Measurements from ENCODE around the gene MYO10. TPM values are rescaled to one million over a fixed set of nuclear protein-coding genes. Genes with fewer than 3 reads are reported as not detected.
"Not testable (repeated sequence)": the region's sequence is repeated elsewhere in the genome, so short reads cannot be mapped to it uniquely, and the experiment has no call there.

MYO10 gene
- total RNA-seq, 2 experiments from 2014 or later: not detected

- no peak for ATAC-seq (ENCODE audit: low read depth)
- Mint-ChIP-seq H3K9me3 (no peaks in the 10 kb centered on the region), H3K36me3 (no peaks in the 10 kb centered on the region), H3K4me1 (peaks cover 6% of the 10 kb centered on the region), H3K4me3 (no peak overlapping the region), H3K27me3 (no peaks in the 10 kb centered on the region), H3K27ac (no peak overlapping the region)
- POLR2A ChIA-PET: no interaction called here
- DNase-seq: no peak
Measured at GRCh38 chr5:16763211-16763610, 172.9 kb downstream of the MYO10 start.

GRCh38 chr5:16759147-16759773, 176.8 kb downstream of the MYO10 start:
- Mint-ChIP-seq H3K4me3 (peak overlapping the region; percentile 17), H3K9me3 (no peaks in the 10 kb centered on the region)

GRCh38 chr5:16757989-16758501, 178.0 kb downstream of the MYO10 start:
- POLR2A ChIA-PET: interaction anchor here (0.7 to 2.5 kb wide), 2 partner anchors 140 to 451 kb away, joined by 3 to 13 read pairs; no protein-coding TSS in a partner anchor
- no peaks in the 10 kb centered on the region for H3K9me3 Mint-ChIP-seq
- no peak overlapping the region for H3K4me3 Mint-ChIP-seq
- DNase-seq (no peak), ATAC-seq (ENCODE audit: low read depth) (no peak)
- H3K27ac Mint-ChIP-seq: no peak overlapping the region
- no peaks in the 10 kb centered on the region for H3K36me3 Mint-ChIP-seq
- H3K4me1 Mint-ChIP-seq: peaks cover 6% of the 10 kb centered on the region
- H3K27me3 Mint-ChIP-seq: no peaks in the 10 kb centered on the region

More at GRCh38 chr5:16759147-16759773, 176.8 kb downstream of the MYO10 start:
- Mint-ChIP-seq H3K36me3 (no peaks in the 10 kb centered on the region), H3K27me3 (no peaks in the 10 kb centered on the region), H3K4me1 (peaks cover 6% of the 10 kb centered on the region), H3K27ac (peak overlapping the region; percentile 60)
- POLR2A ChIA-PET: interaction anchor here (0.7 to 2.5 kb wide), 3 partner anchors 33 to 144 kb away, joined by 3 to 13 read pairs (median 6); no protein-coding TSS in a partner anchor
- peak; percentile 36 for DNase-seq
- peak; percentile 96 for ATAC-seq (ENCODE audit: low read depth)

GRCh38 chr5:16757577-16757976, 178.5 kb downstream of the MYO10 start:
- not testable (repeated sequence) for H3K36me3 Mint-ChIP-seq; H3K4me1 Mint-ChIP-seq; H3K27me3 Mint-ChIP-seq; H3K9me3 Mint-ChIP-seq; DNase-seq; H3K27ac Mint-ChIP-seq; ATAC-seq (ENCODE audit: low read depth); H3K4me3 Mint-ChIP-seq
- POLR2A ChIA-PET: interaction anchor here (0.7 kb wide), 1 partner anchor 451 kb away, joined by 3 read pairs; no protein-coding TSS in a partner anchor

- DNase-seq (no peak), ATAC-seq (ENCODE audit: low read depth) (no peak)
- H3K4me1 Mint-ChIP-seq: peaks cover 6% of the 10 kb centered on the region
- H3K4me3 Mint-ChIP-seq: no peak overlapping the region
- no peaks in the 10 kb centered on the region for H3K27me3 Mint-ChIP-seq
- POLR2A ChIA-PET: no interaction called here
- H3K27ac Mint-ChIP-seq: no peak overlapping the region
- H3K9me3 Mint-ChIP-seq: no peaks in the 10 kb centered on the region
- H3K36me3 Mint-ChIP-seq: no peaks in the 10 kb centered on the region
Measured at GRCh38 chr5:16757146-16757545, 178.9 kb downstream of the MYO10 start.

GRCh38 chr5:16756692-16757091, 179.4 kb downstream of the MYO10 start:
- Mint-ChIP-seq H3K27ac (no peak overlapping the region), H3K36me3 (no peaks in the 10 kb centered on the region), H3K4me3 (no peak overlapping the region), H3K9me3 (no peaks in the 10 kb centered on the region), H3K27me3 (no peaks in the 10 kb centered on the region), H3K4me1 (peaks cover 6% of the 10 kb centered on the region)
- POLR2A ChIA-PET: no interaction called here
- no peak for DNase-seq
- ATAC-seq (ENCODE audit: low read depth): no peak

- Mint-ChIP-seq H3K4me1 (peaks cover 6% of the 10 kb centered on the region), H3K36me3 (no peaks in the 10 kb centered on the region), H3K4me3 (no peak overlapping the region), H3K9me3 (no peaks in the 10 kb centered on the region), H3K27ac (no peak overlapping the region), H3K27me3 (no peaks in the 10 kb centered on the region)
- POLR2A ChIA-PET: no interaction called here
- ATAC-seq (ENCODE audit: low read depth) (no peak), DNase-seq (no peak)
Measured at GRCh38 chr5:16755641-16756040, 180.4 kb downstream of the MYO10 start.

- no peak for ATAC-seq (ENCODE audit: low read depth)
- POLR2A ChIA-PET: no interaction called here
- Mint-ChIP-seq H3K27ac (no peak overlapping the region), H3K27me3 (no peaks in the 10 kb centered on the region), H3K36me3 (no peaks in the 10 kb centered on the region), H3K9me3 (no peaks in the 10 kb centered on the region), H3K4me1 (peaks cover 4% of the 10 kb centered on the region), H3K4me3 (no peak overlapping the region)
- no peak for DNase-seq
Measured at GRCh38 chr5:16754601-16755000, 181.5 kb downstream of the MYO10 start.

- H3K27ac Mint-ChIP-seq: no peak overlapping the region
Measured at GRCh38 chr5:16754086-16754485, 182.0 kb downstream of the MYO10 start.

GRCh38 chr5:16750445-16750844, 185.6 kb downstream of the MYO10 start:
- H3K27ac Mint-ChIP-seq: no peak overlapping the region
- no peaks in the 10 kb centered on the region for H3K36me3 Mint-ChIP-seq
- no peak for DNase-seq
- H3K4me1 Mint-ChIP-seq: no peaks in the 10 kb centered on the region
- H3K4me3 Mint-ChIP-seq: no peak overlapping the region
- no peaks in the 10 kb centered on the region for H3K9me3 Mint-ChIP-seq
- no peaks in the 10 kb centered on the region for H3K27me3 Mint-ChIP-seq
- POLR2A ChIA-PET: no interaction called here
- no peak for ATAC-seq (ENCODE audit: low read depth)

More at GRCh38 chr5:16754086-16754485, 182.0 kb downstream of the MYO10 start:
- no peak for ATAC-seq (ENCODE audit: low read depth)
- Mint-ChIP-seq H3K9me3 (no peaks in the 10 kb centered on the region), H3K4me3 (no peak overlapping the region), H3K36me3 (no peaks in the 10 kb centered on the region), H3K27me3 (no peaks in the 10 kb centered on the region), H3K4me1 (no peaks in the 10 kb centered on the region)
- no peak for DNase-seq
- POLR2A ChIA-PET: no interaction called here

GRCh38 chr5:16749626-16750025, 186.5 kb downstream of the MYO10 start:
- DNase-seq: no peak
- Mint-ChIP-seq H3K4me3 (no peak overlapping the region), H3K27me3 (no peaks in the 10 kb centered on the region), H3K27ac (no peak overlapping the region), H3K9me3 (no peaks in the 10 kb centered on the region), H3K36me3 (no peaks in the 10 kb centered on the region), H3K4me1 (no peaks in the 10 kb centered on the region)
- POLR2A ChIA-PET: no interaction called here
- no peak for ATAC-seq (ENCODE audit: low read depth)

- Mint-ChIP-seq H3K9me3 (no peaks in the 10 kb centered on the region), H3K36me3 (no peaks in the 10 kb centered on the region), H3K27me3 (peaks cover 24% of the 10 kb centered on the region), H3K4me3 (no peak overlapping the region), H3K27ac (no peak overlapping the region), H3K4me1 (no peaks in the 10 kb centered on the region)
- ATAC-seq (ENCODE audit: low read depth) (no peak), DNase-seq (no peak)
- POLR2A ChIA-PET: no interaction called here
Measured at GRCh38 chr5:16744164-16744880, 191.8 kb downstream of the MYO10 start.

- POLR2A ChIA-PET: no interaction called here
- no peaks in the 10 kb centered on the region for H3K36me3 Mint-ChIP-seq
- no peaks in the 10 kb centered on the region for H3K9me3 Mint-ChIP-seq
- no peak for DNase-seq
- H3K27me3 Mint-ChIP-seq: peaks cover 37% of the 10 kb centered on the region
- ATAC-seq (ENCODE audit: low read depth): no peak
- H3K4me1 Mint-ChIP-seq: no peaks in the 10 kb centered on the region
- no peak overlapping the region for H3K27ac Mint-ChIP-seq
- H3K4me3 Mint-ChIP-seq: no peak overlapping the region
Measured at GRCh38 chr5:16742938-16743337, 193.2 kb downstream of the MYO10 start.

GRCh38 chr5:16740811-16741392, 195.2 kb downstream of the MYO10 start:
- H3K27me3 Mint-ChIP-seq: peaks cover 37% of the 10 kb centered on the region

More at GRCh38 chr5:16740811-16741392, 195.2 kb downstream of the MYO10 start:
- Mint-ChIP-seq H3K36me3 (no peaks in the 10 kb centered on the region), H3K9me3 (no peaks in the 10 kb centered on the region), H3K27ac (no peak overlapping the region), H3K4me1 (no peaks in the 10 kb centered on the region), H3K4me3 (no peak overlapping the region)
- POLR2A ChIA-PET: no interaction called here
- no peak for DNase-seq
- ATAC-seq (ENCODE audit: low read depth): no peak

Measured in activated naive CD8-positive, alpha-beta T cell treated with anti-CD3 and anti-CD28 coated beads, Interleukin-2, amount 10 ng/mL, durations not matched to agents 7 days and 5 days (primary cell).